Upper lobe of right lung (tissue), 1 donor: Measurements from ENCODE around the gene BRINP3. TPM values are rescaled to one million over a fixed set of nuclear protein-coding genes. Genes with fewer than 3 reads are reported as not detected.

ENCODE experiments used
- ATAC-seq: fragments of 200-7000 bp; cut with Tn5 transposase; one replicate; pipeline ENCODE4 v1.9.1; 2020; ENCODE audit warnings: mild to moderate bottlenecking, moderate library complexity
- DNase-seq: peaks from one replicate; pipeline ENCODE4 v3.0.0-alpha.2; 2020
- H3K27ac ChIP-seq: fragments of 200-600 bp; one replicate; pipeline ENCODE4 v1.8.0; 2022
- H3K27me3 ChIP-seq: fragments of 200-600 bp; one replicate; pipeline ENCODE4 v1.8.0; 2022; ENCODE audit warnings: mild to moderate bottlenecking
- H3K36me3 ChIP-seq: fragments of 200-600 bp; one replicate; pipeline ENCODE4 v1.8.0; 2022
- H3K4me1 ChIP-seq: fragments of 200-600 bp; one replicate; pipeline ENCODE4 v1.8.0; 2022
- H3K4me3 ChIP-seq: fragments of 200-600 bp; one replicate; pipeline ENCODE4 v1.8.0; 2022; ENCODE audit warnings: mild to moderate bottlenecking
- H3K9me3 ChIP-seq: fragments of 200-600 bp; one replicate; pipeline ENCODE4 v1.8.0; 2022
- intact Hi-C: fragments of 100-400 bp; cut with DNase I; formaldehyde crosslinking; loops from one replicate; pipeline ENCODE4 v1.11.0; 2022
- total RNA-seq: library from RNA; stranded (reverse); fragmentation: NEBNext Ultra II Directional; extraction: Animal tissue kit (Norgen Biotek cat#: 25700); gene quantifications from one replicate; pipeline ENCODE4 v1.2.1, GENCODE V29; 2021
- TF ChIP-seq, protein P1 (sequence below): fragments of 200-600 bp; IDR thresholded peaks from one replicate; pipeline ENCODE4 v1.8.0; 2022; ENCODE audit warnings: antibody characterized with exemption
- donor health status: DM: no; HTN: yes; CAD: no; lungs with severe emphysema.

The BRINP3 gene
- total RNA-seq, 1 donor from 2014 or later: 1.2 TPM

DNA sequence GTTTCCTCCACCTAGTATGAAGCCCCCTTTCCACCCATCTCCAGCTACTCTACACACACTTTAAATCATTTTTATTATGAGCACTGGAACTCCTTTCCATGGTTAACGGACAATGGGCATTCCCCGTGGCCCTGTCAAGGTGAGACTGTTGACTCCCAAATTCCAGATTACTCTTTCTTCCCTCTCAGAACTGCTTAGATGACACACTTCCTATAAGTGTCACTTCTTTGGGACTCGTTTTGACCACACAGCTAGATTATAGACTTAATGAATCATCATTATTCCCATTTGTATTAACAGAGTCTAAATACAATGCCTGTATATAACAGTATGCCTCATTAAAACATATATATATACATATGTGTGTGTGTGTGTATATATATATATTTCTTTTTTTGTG, 215.1 kb downstream of the BRINP3 start:
- Histone ChIP-seq H3K36me3 (no peaks in the 10 kb centered on the region), H3K27ac (no peak overlapping the region), H3K27me3 (no peaks in the 10 kb centered on the region), H3K9me3 (no peaks in the 10 kb centered on the region), H3K4me1 (no peaks in the 10 kb centered on the region), H3K4me3 (no peak overlapping the region)
- TF ChIP-seq, protein P1, sequence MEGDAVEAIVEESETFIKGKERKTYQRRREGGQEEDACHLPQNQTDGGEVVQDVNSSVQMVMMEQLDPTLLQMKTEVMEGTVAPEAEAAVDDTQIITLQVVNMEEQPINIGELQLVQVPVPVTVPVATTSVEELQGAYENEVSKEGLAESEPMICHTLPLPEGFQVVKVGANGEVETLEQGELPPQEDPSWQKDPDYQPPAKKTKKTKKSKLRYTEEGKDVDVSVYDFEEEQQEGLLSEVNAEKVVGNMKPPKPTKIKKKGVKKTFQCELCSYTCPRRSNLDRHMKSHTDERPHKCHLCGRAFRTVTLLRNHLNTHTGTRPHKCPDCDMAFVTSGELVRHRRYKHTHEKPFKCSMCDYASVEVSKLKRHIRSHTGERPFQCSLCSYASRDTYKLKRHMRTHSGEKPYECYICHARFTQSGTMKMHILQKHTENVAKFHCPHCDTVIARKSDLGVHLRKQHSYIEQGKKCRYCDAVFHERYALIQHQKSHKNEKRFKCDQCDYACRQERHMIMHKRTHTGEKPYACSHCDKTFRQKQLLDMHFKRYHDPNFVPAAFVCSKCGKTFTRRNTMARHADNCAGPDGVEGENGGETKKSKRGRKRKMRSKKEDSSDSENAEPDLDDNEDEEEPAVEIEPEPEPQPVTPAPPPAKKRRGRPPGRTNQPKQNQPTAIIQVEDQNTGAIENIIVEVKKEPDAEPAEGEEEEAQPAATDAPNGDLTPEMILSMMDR: no peak
- DNase-seq: no peak
- intact Hi-C loops: no loop called here
- no peak for ATAC-seq

DNA sequence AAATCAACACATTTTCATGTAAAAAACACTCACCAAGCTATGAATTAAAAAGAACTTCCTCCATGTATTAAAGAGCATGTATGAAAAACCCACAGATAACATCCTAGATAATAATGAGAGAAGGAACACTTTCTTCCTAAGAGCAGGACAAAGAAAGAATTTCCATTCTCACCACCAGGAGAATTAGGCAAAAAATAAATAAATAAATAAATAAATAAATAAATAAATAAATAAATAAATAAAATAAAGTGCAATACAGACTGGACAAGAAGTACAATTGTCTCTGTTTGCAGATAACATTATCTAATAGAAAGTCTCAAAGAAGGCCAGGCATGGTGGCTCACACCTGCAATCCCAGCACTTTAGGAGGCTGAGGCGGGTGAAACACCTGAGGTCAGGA, 218.2 kb downstream of the BRINP3 start:
- H3K36me3 ChIP-seq: no peaks in the 10 kb centered on the region
- no peaks in the 10 kb centered on the region for H3K9me3 ChIP-seq
- H3K27ac ChIP-seq: no peak overlapping the region
- H3K4me1 ChIP-seq: no peaks in the 10 kb centered on the region
- DNase-seq (no peak), ATAC-seq (no peak)
- TF ChIP-seq, protein P1: no peak
- no peak overlapping the region for H3K4me3 ChIP-seq
- H3K27me3 ChIP-seq: no peaks in the 10 kb centered on the region
- intact Hi-C loops: no loop called here

DNA sequence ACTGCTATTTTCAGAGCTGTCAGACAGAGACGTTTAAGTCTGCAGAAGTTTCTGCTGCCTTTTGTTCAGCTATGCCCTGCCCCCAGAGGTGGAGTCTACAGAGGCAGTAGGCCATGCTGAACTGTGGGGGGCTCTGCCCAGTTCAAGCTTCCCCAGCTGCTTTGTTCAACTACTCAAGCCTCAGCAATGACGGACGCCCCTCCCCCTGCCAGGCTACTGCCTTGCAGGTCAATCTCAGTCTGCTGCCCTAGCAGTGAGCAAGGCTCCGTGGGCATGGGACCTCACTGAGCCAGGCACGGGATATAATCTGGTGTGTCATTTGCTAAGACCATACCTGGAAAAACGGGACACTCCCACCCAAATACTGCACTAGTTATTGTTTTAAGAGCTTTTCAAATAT, 219.7 kb downstream of the BRINP3 start:
- intact Hi-C loops: no loop called here
- Histone ChIP-seq H3K27ac (no peak overlapping the region), H3K9me3 (no peaks in the 10 kb centered on the region), H3K27me3 (no peaks in the 10 kb centered on the region), H3K36me3 (no peaks in the 10 kb centered on the region), H3K4me1 (no peaks in the 10 kb centered on the region), H3K4me3 (no peak overlapping the region)
- TF ChIP-seq, protein P1: no peak
- ATAC-seq: no peak
- no peak for DNase-seq

DNA sequence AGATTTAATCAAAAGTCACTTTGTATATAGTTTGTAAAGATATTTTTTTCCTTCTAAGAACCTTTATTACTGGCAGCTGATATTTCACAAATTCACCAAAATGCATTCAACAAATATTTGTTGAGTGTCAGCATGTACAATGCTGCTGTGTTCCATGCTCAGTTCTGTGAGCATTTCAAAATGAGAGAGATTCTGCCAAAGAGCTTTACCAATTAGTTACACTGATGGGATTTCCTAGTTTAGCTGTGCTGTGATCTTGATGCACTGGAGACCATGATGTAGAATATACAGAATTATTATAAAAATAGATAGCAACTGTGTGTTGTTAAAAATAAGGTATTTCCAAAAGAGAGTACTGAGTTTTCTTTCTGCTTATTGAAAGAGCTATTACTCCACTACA, 225.6 kb downstream of the BRINP3 start:
- intact Hi-C loops: no loop called here
- no peak for DNase-seq
- Histone ChIP-seq H3K27me3 (no peaks in the 10 kb centered on the region), H3K9me3 (no peaks in the 10 kb centered on the region), H3K36me3 (no peaks in the 10 kb centered on the region), H3K4me1 (no peaks in the 10 kb centered on the region), H3K4me3 (no peak overlapping the region), H3K27ac (no peak overlapping the region)
- no peak for ATAC-seq
- TF ChIP-seq, protein P1: no peak

DNA sequence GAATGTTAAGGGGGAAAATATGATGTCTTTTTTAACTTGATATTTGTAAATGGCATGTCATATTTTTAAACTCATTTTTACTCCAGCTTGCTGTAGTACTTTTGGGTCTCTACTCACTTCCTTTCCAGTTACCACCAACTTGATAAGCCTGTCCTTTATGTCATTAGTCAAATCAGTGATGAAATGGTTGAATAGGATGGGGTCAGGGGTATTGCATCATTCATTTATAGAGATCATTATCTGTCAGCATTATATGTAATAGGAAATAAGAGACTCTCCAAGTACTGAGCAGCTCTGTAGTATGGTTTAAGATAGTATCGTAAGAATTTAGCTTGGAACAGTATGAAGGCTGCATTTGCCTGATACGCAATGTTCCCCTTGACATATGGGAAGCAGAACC, 227.3 kb downstream of the BRINP3 start:
- Histone ChIP-seq H3K36me3 (no peaks in the 10 kb centered on the region), H3K9me3 (no peaks in the 10 kb centered on the region), H3K27me3 (no peaks in the 10 kb centered on the region), H3K27ac (no peak overlapping the region), H3K4me1 (no peaks in the 10 kb centered on the region), H3K4me3 (no peak overlapping the region)
- DNase-seq (no peak), ATAC-seq (no peak)
- intact Hi-C loops: no loop called here
- TF ChIP-seq, protein P1: no peak

DNA sequence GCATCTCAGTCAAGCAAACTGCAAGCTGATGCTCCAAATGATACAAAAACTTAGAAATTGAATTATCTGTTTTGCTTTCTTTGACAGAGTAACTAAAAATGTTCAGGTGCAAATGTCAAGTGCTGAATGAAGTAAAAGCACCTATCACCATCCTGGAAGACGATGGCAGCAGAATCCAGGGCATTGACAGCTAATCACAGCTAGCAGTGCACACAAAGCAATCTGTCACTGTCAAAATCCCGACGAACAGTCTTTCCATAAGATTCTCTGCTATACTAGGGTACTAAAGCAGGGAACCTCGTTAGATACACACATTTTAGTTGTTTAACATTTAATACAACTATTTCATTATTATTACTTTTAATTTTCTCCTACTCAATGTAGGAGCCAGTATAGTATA, 233.3 kb downstream of the BRINP3 start:
- TF ChIP-seq, protein P1: no peak
- Histone ChIP-seq H3K4me3 (no peak overlapping the region), H3K9me3 (no peaks in the 10 kb centered on the region), H3K36me3 (no peaks in the 10 kb centered on the region), H3K27ac (no peak overlapping the region), H3K27me3 (no peaks in the 10 kb centered on the region), H3K4me1 (no peaks in the 10 kb centered on the region)
- intact Hi-C loops: no loop called here
- ATAC-seq (no peak), DNase-seq (no peak)
